ENCODE results near the gene TENM4.

The TENM4 gene

DNA sequence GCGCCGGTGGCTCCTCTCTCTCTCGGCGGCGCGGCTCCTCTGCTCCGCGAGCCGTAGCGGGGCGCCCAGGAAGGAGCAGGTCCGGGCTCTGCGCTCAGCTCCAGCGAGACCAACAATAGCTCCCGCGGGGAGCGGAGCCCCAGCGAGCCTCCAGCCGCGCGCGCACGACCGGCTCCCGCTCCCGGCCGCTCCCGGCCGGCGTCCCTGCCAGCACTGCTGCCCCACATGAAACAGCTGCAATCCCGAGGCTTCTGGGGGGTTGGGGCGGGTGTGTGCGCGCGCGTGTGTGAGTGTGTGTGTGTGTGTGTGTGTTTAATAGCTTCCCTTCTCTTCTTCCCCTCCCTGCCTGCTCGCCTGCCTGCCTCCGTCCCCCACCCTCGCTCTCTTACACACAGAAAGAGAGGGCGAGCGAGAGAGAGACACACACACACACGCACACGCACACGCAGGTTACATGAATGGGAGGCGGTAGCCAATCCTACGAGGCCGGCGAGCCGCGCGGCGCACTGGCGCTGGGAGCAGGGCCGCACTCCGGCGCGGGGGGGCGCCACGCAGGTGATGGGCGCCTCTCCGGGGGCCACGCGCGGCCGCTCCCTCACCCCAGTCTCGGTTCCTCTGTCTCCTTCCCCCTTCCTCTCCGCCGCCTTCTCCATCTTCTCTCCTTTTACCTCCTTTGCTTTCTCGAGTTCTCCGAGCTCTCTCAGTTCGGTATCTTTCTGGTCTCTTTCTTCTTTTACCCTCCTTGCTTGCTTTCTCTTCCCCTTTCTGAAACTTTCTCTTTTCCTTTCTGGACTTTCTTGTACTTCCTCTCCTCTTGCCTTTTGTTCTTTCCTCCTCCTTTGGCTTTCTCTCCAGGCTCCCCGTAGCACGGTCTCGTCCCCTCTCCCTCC is at the start of gene TENM4:
TSS of gene TENM4 (minus strand) at position 460 of the 890 bp plus-strand sequence. CDS start 371,086 bp downstream, outside the sequence.
- DNase-seq (ENCODE audit: low spot score) = peak; percentile 75

DNA sequence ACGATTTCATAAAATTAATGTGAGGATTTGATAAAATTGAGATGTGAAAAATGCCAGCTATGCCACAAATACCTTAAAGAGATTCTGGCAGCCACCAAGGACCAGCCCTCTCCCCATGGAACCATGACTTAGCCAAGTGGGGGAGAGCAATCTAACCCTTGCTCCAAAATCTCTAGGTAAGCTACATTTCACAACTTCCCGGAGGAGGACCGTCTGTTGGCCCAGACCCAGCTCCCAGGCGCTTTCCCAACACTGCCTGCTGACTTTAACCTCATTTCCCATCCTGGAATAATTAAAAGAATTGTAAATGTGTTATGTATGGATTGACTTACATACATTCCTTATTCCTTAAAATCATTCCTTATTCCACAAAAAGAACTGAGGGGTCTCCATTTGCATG is 47.5 kb upstream of the TENM4 start:
- DNase-seq (ENCODE audit: low spot score) = no peak

DNA sequence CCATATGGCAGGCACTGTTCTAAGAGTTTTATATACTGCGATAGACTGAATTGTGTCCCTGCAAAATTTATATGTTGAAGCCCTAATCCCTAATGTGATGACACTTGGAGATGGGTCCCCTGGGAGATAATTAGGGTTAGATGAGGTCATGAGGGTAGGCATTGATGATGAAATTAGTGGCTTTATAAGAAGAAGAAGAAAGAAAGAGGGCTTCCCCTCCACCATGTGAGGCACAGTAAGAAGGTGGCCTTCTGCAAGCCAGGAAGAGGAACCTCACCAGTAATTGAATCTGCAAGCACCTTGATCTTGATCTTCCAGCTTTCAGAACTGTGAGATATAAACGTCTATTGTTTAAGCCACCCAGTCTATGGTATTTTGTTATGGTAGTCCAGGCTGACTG is 46.6 kb upstream of the TENM4 start:
- DNase-seq (ENCODE audit: low spot score) = no peak

DNA sequence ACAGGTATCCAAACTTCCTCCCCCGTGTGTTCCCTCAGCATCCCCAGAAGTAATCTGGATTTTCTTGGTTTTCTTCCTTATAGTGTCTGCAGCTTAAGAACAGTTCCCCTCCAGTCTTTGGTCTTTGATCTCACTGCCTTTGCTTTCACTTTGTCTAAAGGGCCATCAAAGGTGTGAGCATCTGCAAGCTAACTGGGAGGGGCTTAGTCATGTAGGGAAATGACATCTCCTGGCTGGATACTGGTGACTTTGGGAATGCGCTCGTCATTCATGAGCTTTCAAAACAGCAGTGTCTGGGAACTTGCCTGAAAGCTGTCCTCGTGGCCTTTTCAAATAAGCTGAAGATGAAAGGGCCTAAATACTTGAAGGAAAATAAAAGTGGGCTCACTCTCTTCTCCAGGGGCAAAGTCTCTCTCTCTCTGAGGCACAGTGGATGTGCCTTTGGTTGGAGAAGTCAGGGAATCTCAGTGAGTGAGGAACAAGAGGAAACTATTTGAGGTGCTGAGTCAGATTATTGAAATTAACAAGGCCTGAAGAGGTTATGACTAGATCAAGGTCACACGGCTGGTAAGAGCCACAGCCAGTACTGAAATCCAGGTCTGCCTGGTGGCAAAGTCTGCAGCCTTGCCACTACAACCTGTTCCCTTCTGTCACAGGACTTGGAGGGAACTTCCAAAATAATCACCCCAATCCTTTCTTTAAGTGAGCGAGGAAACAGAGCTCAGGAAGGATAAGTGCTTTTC is 45.6 kb upstream of the TENM4 start:
- DNase-seq (ENCODE audit: low spot score) = no peak

DNA sequence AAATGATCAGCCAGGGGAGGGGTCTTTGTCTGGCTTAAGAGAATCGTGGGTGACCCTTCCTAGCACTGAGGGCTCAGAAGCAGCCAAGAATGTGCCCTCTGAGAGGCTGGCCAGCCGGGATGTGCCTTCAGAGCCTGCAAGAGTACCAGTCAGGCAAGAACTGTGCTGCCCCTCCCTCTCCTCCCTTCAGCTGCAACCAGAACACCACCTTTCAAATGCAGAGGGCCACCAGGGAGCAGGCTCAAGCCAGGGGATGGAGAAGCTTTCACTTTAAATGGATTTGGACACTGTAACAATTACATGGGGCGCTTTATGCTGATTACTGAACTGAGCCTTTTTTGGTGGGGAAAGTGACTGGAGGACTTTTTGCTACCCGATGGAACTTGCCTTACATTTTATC is 44.9 kb upstream of the TENM4 start:
- no peak for DNase-seq (ENCODE audit: low spot score)

DNA sequence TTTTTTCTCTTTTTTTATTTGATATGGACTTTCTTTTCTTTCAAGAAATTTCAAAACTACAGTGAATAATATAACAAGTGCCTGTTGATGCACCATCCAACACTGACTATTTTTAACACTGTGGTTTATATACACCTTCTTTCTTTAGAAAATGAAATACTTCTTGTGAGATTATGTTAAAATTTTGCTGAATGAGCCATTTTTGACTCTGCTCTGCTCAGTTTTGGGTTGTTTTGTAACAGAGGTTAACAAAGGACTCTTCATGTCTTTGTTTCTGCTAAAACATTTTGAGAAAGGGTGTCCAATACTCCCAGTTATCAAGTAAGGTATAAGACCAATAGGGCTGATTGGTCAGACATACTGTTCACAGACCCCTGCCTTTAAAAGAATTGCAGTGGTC is 44.0 kb upstream of the TENM4 start:
- DNase-seq (ENCODE audit: low spot score) = no peak

DNA sequence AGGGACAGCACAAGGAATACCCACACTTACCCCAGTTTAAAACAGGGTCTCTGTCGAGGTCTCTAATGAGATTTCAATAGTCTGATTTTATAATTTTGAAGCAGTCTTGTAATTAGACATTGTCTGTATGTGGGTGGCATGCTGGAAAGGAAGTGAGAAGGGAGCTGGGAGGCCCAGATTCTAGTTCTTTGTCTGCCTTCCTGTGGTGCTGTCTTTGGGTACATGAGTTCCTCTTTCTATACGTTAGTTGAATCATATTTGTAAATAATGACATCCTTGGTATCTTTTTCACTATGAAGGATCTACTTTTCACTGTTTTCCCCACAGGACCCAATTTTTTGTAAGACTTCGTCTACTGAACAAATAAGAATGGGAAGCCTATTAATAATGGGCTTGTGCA is 42.0 kb upstream of the TENM4 start:
- DNase-seq (ENCODE audit: low spot score) = no peak

DNA sequence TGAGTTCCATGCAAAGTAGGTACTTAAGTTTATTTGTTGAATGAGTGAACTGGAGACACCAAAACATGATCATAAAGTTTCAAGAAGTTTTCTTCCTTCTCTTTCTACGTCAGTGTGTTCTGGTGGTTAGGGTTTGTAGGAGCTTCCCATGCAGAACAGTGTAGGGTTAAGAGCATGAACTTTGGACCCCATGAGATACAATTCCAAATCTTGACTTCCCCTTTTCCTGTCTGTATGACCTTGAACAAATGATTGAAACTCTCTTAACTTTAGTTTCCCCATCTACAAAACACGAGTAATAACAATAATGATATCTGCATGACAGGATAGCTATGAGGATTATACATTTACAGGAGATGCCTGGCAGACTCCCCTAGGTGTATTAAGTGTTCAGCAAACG is 41.0 kb upstream of the TENM4 start:
- DNase-seq (ENCODE audit: low spot score) = no peak

DNA sequence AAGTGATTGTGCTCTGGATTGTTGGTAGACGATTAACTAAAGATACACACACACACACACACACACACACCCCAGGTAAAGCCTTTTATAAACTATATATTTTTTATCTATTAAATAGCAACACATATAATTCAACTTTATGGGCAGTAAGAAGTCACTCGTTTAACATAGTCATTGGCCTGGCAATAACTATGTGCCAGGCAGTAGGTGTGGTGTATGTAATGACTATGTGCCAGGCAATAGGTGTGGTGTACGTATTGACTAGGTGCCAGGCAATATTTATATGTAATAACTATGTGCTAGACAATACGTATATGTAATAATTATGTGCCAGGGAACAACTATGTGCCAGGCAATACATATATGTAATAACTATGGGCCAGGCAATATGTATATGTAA is 40.0 kb upstream of the TENM4 start:
- DNase-seq (ENCODE audit: low spot score) = no peak

DNA sequence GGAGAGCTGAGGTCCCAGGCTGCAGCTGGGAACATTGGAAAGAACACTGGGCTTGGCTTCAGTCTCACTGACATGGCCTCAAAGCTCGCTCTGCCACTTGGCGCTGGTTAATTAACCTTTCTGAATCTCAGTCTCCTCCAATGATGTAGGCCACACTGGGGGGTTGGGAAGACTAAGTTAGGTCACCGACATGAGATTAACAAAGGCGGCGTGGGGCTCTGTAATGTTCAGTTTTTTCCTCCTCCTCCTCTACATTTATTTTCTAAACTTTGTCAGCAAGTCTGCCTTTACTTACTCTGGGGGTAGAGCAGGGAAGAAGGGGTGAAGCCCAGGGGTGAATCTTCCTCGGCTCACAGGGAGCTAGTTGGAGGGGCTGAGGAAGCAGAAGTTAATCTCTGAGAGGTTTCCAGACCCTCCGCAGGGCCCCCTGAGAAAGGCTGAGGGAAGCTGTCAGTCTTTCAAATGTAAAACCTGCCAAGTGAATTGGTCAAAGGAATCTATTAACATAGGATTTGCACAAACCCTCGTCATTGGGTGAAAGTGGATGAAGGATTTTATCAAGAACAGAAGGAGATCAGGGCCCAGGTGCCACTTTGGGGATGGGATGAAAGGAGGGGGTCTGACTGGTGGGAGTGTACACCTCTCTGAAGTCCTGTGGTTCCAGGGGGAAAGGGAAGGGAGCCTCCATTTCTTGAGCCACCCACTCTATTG is 32.1 kb upstream of the TENM4 start:
- no peak for DNase-seq (ENCODE audit: low spot score)

DNA sequence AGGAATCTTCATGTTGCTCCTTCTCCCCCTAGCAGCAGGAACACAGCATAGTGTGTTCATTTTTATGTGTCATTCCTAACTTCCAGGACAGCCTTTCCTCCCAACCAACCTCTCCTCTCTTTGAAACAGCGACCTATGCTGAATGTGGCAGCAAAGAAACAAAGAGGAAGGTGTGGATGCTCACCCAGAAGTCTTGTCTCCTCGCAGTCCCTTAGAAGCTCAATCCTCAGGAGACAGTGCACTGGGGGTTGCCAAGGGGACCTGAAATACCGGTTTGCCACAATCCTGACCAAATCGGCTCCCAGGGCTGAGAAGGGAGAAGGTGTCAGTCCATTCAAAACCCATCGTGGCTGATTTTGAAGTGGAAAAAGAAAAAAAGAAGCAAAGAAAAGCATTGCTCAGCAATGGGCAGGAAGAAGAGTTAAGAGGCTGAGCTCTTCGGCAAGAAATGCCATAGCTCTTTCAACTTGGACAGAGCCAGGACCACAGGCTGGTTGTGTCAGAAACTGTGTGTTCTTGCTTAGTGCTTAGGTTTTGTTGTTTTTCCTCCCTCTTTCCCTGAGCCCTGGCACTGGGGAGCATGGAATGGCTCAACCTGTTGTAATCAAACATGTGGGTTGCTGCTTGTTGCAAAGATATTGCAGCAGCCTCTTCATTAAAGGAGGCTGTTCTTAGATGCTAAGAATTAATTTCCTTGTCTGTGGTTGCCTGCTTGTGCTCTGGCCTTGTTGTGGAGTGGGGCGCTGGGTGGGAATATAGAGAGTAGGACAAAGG is 30.4 kb upstream of the TENM4 start:
- no peak for DNase-seq (ENCODE audit: low spot score)

DNA sequence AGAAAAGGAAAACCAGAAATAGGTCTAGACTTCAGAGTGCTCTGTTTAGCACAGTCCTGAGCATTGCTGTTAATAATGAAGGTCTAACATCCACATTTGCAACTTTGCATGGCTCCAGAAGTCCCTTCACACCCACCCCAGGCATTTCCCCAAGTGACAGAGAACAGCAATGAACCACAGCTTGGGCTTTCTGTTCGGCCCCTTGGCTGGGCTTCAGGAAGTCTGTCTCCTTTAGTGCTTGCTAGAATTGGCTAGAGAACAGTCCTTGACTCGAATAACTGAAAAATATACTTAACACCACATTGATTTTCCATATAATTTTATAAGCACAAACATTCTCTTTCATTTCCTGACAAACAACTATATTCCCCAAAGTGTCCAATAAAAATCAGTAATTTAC is 29.3 kb upstream of the TENM4 start:
- no peak for DNase-seq (ENCODE audit: low spot score)

DNA sequence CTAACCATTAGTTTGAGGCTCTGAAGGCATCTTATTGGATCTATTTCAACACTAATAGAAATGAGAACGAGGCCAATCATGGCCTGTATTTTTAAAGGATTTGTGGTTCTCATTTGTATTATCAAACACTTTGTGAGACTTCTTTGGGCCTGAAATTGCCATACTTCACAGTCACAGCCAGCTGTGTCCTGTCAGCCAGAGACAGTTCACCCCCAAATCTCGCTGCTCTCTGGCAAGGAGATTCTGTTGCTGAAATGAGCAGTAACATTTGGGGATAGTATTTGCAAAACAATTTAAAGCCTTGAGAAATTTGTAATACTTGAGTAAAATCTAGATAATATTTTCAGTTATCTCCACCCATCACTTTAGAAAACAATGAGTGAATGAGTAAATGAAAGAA is 26.9 kb upstream of the TENM4 start:
- DNase-seq (ENCODE audit: low spot score) = no peak

DNA sequence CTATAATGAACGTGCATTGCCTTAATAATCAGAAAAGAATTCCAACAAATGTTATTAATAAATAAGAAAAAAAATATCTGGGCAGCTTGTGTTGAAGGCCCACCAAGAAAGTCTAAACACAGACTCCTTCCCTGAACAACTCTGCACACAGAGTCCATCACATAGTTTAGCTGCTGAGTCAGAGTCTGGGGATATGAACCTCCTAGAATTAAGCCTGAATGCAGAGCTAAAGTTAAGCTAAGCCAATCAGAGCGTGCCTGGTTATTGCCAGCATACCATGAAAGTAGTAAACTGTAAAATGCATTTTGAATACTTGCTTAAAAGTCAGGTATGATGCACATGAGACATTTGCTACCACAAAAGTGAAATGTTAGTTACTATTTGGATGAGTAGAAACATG is 25.6 kb upstream of the TENM4 start:
- DNase-seq (ENCODE audit: low spot score) = peak; percentile 65

DNA sequence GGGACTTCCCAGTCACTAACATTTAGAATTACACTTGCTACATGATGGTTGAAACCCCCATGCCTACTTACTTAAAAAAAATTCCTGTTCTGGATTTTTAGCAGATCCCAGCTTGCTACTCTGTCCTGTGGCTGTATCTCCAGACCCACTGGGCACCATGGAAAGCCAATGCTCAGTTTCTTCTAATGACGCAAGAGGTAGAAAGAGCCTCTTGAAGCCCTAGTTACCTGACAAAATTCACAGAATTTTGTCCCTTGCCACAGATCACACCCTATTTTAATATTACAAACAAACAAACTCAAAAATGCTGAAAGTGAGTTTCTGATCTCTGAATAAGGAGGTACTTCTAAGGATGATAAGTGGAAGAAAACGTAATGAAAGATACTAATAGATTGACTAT is 24.3 kb upstream of the TENM4 start:
- no peak for DNase-seq (ENCODE audit: low spot score)

DNA sequence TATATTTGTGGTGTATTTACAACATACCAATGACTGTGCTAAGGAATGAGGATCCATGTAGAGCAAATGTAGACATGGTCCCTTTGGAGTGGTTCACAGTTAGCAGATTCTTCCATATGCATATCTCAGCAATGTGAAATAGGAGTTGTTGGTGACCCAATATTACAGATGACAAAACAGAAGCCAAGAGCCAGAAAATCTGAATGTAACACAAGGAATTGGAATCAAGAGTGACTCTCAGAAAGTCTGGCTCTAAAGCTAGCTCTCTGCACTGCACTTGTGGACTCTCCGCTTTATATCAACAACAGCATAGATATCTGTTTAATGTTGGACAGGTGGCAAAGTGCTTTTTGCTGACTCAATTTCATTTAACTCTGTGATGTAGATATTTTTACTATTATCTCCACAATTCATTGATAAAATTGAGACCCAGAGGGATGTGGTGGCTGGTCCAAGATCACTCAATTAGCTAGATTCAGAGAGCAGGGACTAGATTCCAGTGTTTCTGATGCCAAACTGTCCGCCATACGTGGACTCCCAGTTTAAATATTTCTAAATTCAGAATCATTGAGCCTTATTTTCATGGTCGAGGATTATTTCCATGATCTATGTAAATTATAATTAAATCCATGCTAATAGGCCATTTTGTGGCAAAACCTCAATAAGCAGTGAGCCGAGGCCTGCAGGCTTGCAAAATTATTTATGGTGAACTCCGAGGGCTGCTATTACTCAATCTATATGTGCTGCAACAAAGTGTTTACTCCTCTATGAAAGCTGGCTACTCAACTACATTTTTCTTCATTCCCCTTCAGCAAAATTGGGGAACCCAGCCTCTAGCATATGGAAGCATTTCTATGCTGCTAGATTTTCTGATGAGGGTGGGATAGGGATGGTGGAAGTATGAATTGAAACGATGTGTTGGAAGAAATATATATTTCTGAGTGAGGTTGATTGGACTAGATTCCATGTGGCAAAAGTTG is 21.1 kb upstream of the TENM4 start:
- DNase-seq (ENCODE audit: low spot score) = no peak

DNA sequence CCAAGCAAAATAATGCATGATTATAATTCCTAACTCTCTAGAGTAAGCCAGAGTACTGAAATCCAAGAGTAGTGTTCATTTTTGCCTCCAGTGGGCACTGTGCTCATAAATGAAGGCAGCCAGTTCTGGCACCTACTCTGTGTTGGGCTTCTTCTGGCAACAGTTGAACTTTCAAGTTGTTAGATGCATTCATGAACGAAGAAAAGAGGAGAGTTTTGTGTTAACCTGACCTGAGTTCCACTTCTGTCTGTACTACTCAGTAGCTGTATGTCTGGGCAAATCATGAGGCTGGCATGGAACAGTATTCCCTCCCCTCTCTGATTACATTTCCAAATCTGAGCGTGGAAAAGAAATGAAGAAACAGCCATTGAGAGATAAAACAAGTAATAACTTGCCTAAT is 20.3 kb upstream of the TENM4 start:
- peak; percentile 63 for DNase-seq (ENCODE audit: low spot score)

DNA sequence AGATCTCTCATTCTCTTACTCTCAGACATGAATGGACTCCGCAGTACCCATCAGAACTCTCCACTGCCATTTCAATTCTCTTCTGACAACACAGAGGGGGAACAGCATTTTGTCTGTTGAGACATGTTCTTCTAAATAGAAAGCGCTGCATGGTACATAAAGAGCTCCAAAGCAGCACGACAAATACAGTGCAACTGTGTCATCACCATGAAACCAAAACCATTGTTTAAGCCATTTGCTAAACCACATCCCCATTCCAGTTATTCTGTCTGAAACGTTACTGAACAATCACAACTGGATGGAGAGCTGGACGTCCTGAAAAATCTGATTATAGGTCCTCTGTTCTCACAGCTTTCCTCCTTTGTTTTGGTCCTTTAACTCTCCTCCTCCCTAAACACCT is 17.9 kb upstream of the TENM4 start:
- no peak for DNase-seq (ENCODE audit: low spot score)

DNA sequence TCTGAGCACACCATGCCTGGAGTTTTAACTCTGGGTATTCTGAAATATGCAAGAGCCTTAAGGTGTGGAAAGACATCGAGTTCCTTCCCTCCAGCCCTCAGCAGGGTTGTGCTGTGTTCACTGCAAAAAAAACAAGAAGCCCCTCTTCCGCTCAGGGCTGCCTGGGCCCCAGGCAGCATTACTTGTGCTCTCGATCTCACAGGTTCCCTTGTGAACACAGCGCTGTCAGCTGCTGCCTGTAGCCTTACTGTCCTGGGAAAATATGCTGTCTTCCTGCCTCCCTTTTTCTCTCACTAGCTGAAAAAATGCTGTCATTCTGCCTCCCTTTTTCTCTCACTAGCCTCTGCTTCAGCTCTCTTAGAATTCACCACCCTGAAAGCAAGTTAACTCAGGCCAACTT is 15.7 kb upstream of the TENM4 start:
- no peak for DNase-seq (ENCODE audit: low spot score)

DNA sequence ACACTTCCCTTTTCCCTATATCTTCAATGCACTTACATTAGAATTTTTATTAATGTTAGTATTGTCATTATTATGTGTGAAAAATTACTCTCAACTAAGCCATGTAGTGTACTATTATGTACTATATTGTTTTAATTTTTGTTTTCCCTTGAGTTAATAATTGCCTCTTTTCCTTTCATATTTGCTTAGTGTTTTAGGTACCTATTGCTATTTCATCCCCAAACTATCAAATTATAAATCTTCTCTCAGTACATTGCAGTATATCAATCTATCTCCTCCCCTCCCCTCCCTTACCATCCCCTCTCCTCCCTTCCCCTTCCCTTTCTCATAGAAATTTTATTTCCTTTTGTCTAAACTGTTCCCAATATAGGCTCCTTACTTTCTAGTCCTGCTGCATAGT is 12.8 kb upstream of the TENM4 start:
- no peak for DNase-seq (ENCODE audit: low spot score)

DNA sequence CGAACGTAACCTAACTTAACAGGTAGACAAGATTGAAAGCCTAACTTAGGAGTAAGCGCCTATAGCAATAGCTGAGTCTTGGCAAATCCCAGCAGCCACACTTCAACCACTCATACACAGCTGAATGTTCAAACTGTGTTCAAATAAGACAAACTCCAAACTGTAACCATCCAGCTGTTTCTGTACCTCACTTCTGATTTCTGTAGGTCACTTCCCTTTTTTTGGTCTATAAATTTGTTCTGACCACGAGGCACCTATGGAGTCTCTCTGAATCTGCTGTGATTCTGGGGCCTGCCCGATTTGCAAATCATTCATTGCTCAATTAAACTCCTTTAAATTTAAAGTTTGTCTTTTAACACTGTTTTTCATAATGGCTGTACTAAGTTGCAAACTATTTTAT is 8.2 kb upstream of the TENM4 start:
- no peak for DNase-seq (ENCODE audit: low spot score)
